Thyroid gland (tissue), 4 donors: Measurements from ENCODE around the gene EXOC1.

Experiments
- POLR2A ChIP-seq, 2 donors: fragments of 450-650 bp; IDR thresholded peaks; one replicate each; pipeline ENCODE4 v1.6.1; 2017; ENCODE audit warnings: antibody characterized with exemption in 2 of 2, mild to moderate bottlenecking in 2 of 2, moderate library complexity in 1 of 2
- TF ChIP-seq, protein P1 (sequence below), 6 experiments: fragments of 200-600 bp in 3 of 6; fragments of 450-650 bp in 3 of 6; sonication (generic) in 3 of 6; IDR thresholded peaks; one replicate each; pipeline ENCODE4 v1.5.1; 2016 to 2019; ENCODE audit warnings: antibody characterized with exemption in 6 of 6, mild to moderate bottlenecking in 2 of 6, inconsistent platforms in 1 of 6, moderate library complexity in 1 of 6

DNA sequence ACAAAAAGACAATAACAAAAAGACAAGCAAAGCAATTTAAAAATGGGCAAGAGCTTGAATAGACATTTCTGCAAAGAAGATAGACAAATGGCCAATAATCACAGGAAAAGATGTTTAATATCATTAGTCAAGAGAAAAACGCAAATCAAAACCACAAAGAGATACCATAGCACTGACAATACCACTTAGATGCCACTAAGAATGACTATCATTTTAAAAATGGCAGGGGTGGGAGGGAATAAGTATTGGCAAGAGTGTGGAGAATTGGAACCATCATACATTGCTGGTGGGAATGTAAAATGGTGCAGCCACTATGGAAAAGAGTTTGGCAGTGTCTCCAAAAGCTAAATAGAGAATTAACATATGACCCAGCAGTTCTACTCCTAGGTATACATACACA lies 15.1 kb upstream of the EXOC1 start:
- TF ChIP-seq, protein P1, sequence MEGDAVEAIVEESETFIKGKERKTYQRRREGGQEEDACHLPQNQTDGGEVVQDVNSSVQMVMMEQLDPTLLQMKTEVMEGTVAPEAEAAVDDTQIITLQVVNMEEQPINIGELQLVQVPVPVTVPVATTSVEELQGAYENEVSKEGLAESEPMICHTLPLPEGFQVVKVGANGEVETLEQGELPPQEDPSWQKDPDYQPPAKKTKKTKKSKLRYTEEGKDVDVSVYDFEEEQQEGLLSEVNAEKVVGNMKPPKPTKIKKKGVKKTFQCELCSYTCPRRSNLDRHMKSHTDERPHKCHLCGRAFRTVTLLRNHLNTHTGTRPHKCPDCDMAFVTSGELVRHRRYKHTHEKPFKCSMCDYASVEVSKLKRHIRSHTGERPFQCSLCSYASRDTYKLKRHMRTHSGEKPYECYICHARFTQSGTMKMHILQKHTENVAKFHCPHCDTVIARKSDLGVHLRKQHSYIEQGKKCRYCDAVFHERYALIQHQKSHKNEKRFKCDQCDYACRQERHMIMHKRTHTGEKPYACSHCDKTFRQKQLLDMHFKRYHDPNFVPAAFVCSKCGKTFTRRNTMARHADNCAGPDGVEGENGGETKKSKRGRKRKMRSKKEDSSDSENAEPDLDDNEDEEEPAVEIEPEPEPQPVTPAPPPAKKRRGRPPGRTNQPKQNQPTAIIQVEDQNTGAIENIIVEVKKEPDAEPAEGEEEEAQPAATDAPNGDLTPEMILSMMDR (IDR thresholded peaks at IDR 0.05): no peak
- TF ChIP-seq POLR2A (IDR thresholded peaks at IDR 0.05): no peak
